GM23338 (cell line): ENCODE results near the gene ZC3H6. TPM values are rescaled to one million over a fixed set of nuclear protein-coding genes. Genes with fewer than 3 reads are reported as not detected.

Experiments
- ATAC-seq: fragments of 200-7000 bp; cut with Tn5 transposase; 3 replicates; pipeline ENCODE4 v1.9.1; 2020
- DNase-seq: peaks from one replicate; pipeline ENCODE4 v3.0.0-alpha.2; 2015; ENCODE audit warnings: low spot score
- H2AFZ ChIP-seq: fragments of 200-600 bp; sonication (generic); 2 replicates; pipeline ENCODE4 v1.8.0; 2016; ENCODE audit warnings: antibody characterized with exemption, mild to moderate bottlenecking, moderate library complexity
- H3F3A ChIP-seq: fragments of 200-600 bp; sonication (generic); replicated peaks from 2 replicates; pipeline ENCODE4 v1.8.0; 2017; ENCODE audit warnings: antibody characterized with exemption, mixed run types, low read depth
- H3K27ac ChIP-seq: fragments of 200-600 bp; sonication (generic); 2 replicates; pipeline ENCODE4 v1.6.1; 2016; ENCODE audit warnings: low read depth
- H3K27me3 ChIP-seq: fragments of 200-600 bp; sonication (generic); 2 replicates; pipeline ENCODE4 v1.8.0; 2016; ENCODE audit warnings: mild to moderate bottlenecking, mixed run types, moderate library complexity; ENCODE audit not compliant: insufficient read depth
- H3K36me3 ChIP-seq: fragments of 200-600 bp; sonication (generic); 2 replicates; pipeline ENCODE4 v1.8.0; 2016; ENCODE audit warnings: mild to moderate bottlenecking; ENCODE audit not compliant: insufficient read depth
- H3K4me1 ChIP-seq: fragments of 200-600 bp; sonication (generic); 2 replicates; pipeline ENCODE4 v1.8.0; 2016; ENCODE audit warnings: mild to moderate bottlenecking, moderate library complexity; ENCODE audit not compliant: insufficient read depth
- H3K4me2 ChIP-seq: fragments of 200-600 bp; sonication (generic); 2 replicates; pipeline ENCODE4 v1.7.1; 2017; ENCODE audit warnings: mixed run types
- H3K4me3 ChIP-seq: fragments of 200-600 bp; sonication (generic); 2 replicates; pipeline ENCODE4 v1.6.1; 2016; ENCODE audit warnings: mixed run types
- H3K79me2 ChIP-seq: fragments of 200-600 bp; sonication (generic); replicated peaks from 2 replicates; pipeline ENCODE4 v1.8.0; 2017; ENCODE audit warnings: mild to moderate bottlenecking; ENCODE audit not compliant: insufficient read depth
- H3K9me2 ChIP-seq: fragments of 200-600 bp; sonication (generic); 2 replicates; pipeline ENCODE4 v1.8.0; 2017; ENCODE audit not compliant: insufficient read depth
- H4K20me1 ChIP-seq: fragments of 200-600 bp; sonication (generic); replicated peaks from 2 replicates; pipeline ENCODE4 v1.8.0; 2017; ENCODE audit warnings: mild to moderate bottlenecking; ENCODE audit not compliant: insufficient read depth
- H3K27ac Mint-ChIP-seq: 2 replicates; pipeline ENCODE4 v1.8.0; 2020; ENCODE audit warnings: inconsistent platforms, mild to moderate bottlenecking, moderate library complexity, mixed read lengths
- H3K27me3 Mint-ChIP-seq: 3 replicates; pipeline ENCODE4 v1.8.0; 2022; ENCODE audit warnings: low read depth, mild to moderate bottlenecking, moderate library complexity, mixed read lengths, inconsistent platforms; ENCODE audit not compliant: insufficient read depth, poor library complexity
- H3K36me3 Mint-ChIP-seq: 3 replicates; pipeline ENCODE4 v1.8.0; 2021; ENCODE audit warnings: low read depth, mild to moderate bottlenecking, inconsistent platforms, moderate library complexity, mixed read lengths
- H3K4me1 Mint-ChIP-seq: 3 replicates; pipeline ENCODE4 v1.8.0; 2020; ENCODE audit warnings: mild to moderate bottlenecking, inconsistent platforms, mixed read lengths
- H3K4me3 Mint-ChIP-seq: 3 replicates; pipeline ENCODE4 v1.8.0; 2021; ENCODE audit warnings: moderate library complexity, mild to moderate bottlenecking, inconsistent platforms, mixed read lengths
- H3K9me3 Mint-ChIP-seq: 3 replicates; pipeline ENCODE4 v1.8.0; 2020; ENCODE audit warnings: moderate library complexity, mild to moderate bottlenecking, inconsistent platforms, mixed read lengths
- CREB1 ChIP-seq: fragments of 250-450 bp; sonication (Bioruptor Pico); IDR thresholded peaks from 2 replicates; pipeline ENCODE4 v1.5.0; 2020; ENCODE audit warnings: low read depth, mild to moderate bottlenecking, moderate library complexity
- EZH2 ChIP-seq: fragments of 200-600 bp; sonication (generic); IDR thresholded peaks from one replicate; pipeline ENCODE4 v1.8.0; 2017; ENCODE audit warnings: antibody characterized with exemption, mild to moderate bottlenecking, low read depth; ENCODE audit not compliant: unreplicated experiment
- EZH2phosphoT487 ChIP-seq: fragments of 200-600 bp; sonication (generic); IDR thresholded peaks from one replicate; pipeline ENCODE4 v1.8.1; 2018; ENCODE audit warnings: antibody characterized with exemption; ENCODE audit not compliant: unreplicated experiment
- JUNB ChIP-seq: IDR thresholded peaks from one replicate; pipeline ENCODE4 v1.6.1; 2016; ENCODE audit warnings: antibody characterized with exemption; ENCODE audit not compliant: unreplicated experiment
- NANOG ChIP-seq: IDR thresholded peaks from 2 replicates; pipeline ENCODE4 v1.6.1; 2016; ENCODE audit warnings: antibody characterized with exemption, borderline replicate concordance
- POLR2AphosphoS5 ChIP-seq: IDR thresholded peaks from 2 replicates; pipeline ENCODE4 v1.6.1; 2016; ENCODE audit warnings: antibody characterized with exemption, low read depth
- STAT1 ChIP-seq: IDR thresholded peaks from one replicate; pipeline ENCODE4 v1.6.1; 2016; ENCODE audit warnings: antibody characterized with exemption; ENCODE audit not compliant: unreplicated experiment
- ZNF114 ChIP-seq: fragments of 250-450 bp; sonication (Bioruptor Pico); IDR thresholded peaks from 2 replicates; pipeline ENCODE4 v1.5.0; 2020; ENCODE audit warnings: mild to moderate bottlenecking, moderate library complexity
- ZNF331 ChIP-seq: fragments of 250-450 bp; sonication (Bioruptor Pico); IDR thresholded peaks from 2 replicates; pipeline ENCODE4 v1.5.0; 2020; ENCODE audit warnings: low read depth, mild to moderate bottlenecking, moderate library complexity
- polyA plus RNA-seq: library from polyadenylated mRNA; unstranded; fragments of >200 nt; fragmentation: Nextera tagmentation; extraction: Ambion mirVana; gene quantifications from 2 replicates; pipeline ENCODE4 v1.2.1, GENCODE V29; 2016
- total RNA-seq: library from RNA; depleted of rRNA; stranded (reverse); fragments of >200 nt; shearing (Covaris generic); gene quantifications from 2 replicates; pipeline ENCODE4 v1.2.3, GENCODE V29; 2014
- TF ChIP-seq, protein P1 (sequence below): fragments of 250-450 bp; sonication (Bioruptor Pico); IDR thresholded peaks from 2 replicates; pipeline ENCODE4 v1.5.0; 2020; ENCODE audit warnings: mild to moderate bottlenecking, moderate library complexity
- TF ChIP-seq, protein P2 (sequence below): IDR thresholded peaks from one replicate; pipeline ENCODE4 v1.6.1; 2018; ENCODE audit warnings: antibody characterized with exemption; ENCODE audit not compliant: unreplicated experiment
- TF ChIP-seq, protein P3 (sequence below): IDR thresholded peaks from 2 replicates; pipeline ENCODE4 v1.6.1; 2016; ENCODE audit warnings: antibody characterized with exemption

ZC3H6 gene
- total and polyA plus RNA-seq, 2 experiments from 2014 or later: 4.9 to 8.0 TPM

DNA sequence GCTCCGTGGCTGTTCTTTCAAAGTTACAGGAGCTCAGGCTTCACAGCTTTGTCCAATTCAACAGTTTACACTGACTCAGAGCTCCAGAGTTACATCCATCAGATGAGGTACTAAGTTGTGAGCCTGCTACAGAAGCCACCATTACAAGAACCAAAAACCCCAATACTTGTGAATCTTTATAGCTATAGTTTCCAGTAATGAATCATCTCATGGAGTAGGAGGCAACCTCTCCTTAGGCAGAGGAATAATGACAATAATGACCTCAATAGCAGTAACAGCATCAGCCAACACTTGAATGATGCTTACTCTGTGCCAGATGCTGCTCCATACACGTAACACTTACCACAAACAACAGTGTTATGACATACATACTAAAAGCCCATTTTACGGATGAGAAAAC lies 24.1 kb upstream of the ZC3H6 start:
- H3K4me1 Mint-ChIP-seq: peaks cover 4% of the 10 kb centered on the region; the same call in 2 of the 3 replicates
- no peaks in the 10 kb centered on the region for H3K27me3 ChIP-seq
- no peak overlapping the region for H3K27ac Mint-ChIP-seq
- no peak overlapping the region for H3K4me2 ChIP-seq
- no peak overlapping the region for H3K27ac ChIP-seq
- H3K4me3 ChIP-seq: no peak overlapping the region
- H3F3A ChIP-seq: no peaks in the 10 kb centered on the region
- H3K4me1 ChIP-seq: peaks cover 6% of the 10 kb centered on the region; the same call in 1 of the 2 replicates
- no peak for DNase-seq
- H3K27me3 Mint-ChIP-seq: no peaks in the 10 kb centered on the region
- peaks cover 8% of the 10 kb centered on the region; the same call in 1 of the 2 replicates for H3K79me2 ChIP-seq
- H3K9me3 Mint-ChIP-seq: no peaks in the 10 kb centered on the region
- H3K4me3 Mint-ChIP-seq: no peak overlapping the region
- no peak for ATAC-seq
- H2AFZ ChIP-seq: no peak overlapping the region
- TF ChIP-seq EZH2 (no peak), STAT1 (no peak), POLR2AphosphoS5 (no peak), NANOG (no peak), ZNF114 (no peak), JUNB (no peak), ZNF331 (CRISPR knock-in tag) (no peak), EZH2phosphoT487 (no peak), CREB1 (CRISPR knock-in tag) (no peak)
- TF ChIP-seq, protein P1, sequence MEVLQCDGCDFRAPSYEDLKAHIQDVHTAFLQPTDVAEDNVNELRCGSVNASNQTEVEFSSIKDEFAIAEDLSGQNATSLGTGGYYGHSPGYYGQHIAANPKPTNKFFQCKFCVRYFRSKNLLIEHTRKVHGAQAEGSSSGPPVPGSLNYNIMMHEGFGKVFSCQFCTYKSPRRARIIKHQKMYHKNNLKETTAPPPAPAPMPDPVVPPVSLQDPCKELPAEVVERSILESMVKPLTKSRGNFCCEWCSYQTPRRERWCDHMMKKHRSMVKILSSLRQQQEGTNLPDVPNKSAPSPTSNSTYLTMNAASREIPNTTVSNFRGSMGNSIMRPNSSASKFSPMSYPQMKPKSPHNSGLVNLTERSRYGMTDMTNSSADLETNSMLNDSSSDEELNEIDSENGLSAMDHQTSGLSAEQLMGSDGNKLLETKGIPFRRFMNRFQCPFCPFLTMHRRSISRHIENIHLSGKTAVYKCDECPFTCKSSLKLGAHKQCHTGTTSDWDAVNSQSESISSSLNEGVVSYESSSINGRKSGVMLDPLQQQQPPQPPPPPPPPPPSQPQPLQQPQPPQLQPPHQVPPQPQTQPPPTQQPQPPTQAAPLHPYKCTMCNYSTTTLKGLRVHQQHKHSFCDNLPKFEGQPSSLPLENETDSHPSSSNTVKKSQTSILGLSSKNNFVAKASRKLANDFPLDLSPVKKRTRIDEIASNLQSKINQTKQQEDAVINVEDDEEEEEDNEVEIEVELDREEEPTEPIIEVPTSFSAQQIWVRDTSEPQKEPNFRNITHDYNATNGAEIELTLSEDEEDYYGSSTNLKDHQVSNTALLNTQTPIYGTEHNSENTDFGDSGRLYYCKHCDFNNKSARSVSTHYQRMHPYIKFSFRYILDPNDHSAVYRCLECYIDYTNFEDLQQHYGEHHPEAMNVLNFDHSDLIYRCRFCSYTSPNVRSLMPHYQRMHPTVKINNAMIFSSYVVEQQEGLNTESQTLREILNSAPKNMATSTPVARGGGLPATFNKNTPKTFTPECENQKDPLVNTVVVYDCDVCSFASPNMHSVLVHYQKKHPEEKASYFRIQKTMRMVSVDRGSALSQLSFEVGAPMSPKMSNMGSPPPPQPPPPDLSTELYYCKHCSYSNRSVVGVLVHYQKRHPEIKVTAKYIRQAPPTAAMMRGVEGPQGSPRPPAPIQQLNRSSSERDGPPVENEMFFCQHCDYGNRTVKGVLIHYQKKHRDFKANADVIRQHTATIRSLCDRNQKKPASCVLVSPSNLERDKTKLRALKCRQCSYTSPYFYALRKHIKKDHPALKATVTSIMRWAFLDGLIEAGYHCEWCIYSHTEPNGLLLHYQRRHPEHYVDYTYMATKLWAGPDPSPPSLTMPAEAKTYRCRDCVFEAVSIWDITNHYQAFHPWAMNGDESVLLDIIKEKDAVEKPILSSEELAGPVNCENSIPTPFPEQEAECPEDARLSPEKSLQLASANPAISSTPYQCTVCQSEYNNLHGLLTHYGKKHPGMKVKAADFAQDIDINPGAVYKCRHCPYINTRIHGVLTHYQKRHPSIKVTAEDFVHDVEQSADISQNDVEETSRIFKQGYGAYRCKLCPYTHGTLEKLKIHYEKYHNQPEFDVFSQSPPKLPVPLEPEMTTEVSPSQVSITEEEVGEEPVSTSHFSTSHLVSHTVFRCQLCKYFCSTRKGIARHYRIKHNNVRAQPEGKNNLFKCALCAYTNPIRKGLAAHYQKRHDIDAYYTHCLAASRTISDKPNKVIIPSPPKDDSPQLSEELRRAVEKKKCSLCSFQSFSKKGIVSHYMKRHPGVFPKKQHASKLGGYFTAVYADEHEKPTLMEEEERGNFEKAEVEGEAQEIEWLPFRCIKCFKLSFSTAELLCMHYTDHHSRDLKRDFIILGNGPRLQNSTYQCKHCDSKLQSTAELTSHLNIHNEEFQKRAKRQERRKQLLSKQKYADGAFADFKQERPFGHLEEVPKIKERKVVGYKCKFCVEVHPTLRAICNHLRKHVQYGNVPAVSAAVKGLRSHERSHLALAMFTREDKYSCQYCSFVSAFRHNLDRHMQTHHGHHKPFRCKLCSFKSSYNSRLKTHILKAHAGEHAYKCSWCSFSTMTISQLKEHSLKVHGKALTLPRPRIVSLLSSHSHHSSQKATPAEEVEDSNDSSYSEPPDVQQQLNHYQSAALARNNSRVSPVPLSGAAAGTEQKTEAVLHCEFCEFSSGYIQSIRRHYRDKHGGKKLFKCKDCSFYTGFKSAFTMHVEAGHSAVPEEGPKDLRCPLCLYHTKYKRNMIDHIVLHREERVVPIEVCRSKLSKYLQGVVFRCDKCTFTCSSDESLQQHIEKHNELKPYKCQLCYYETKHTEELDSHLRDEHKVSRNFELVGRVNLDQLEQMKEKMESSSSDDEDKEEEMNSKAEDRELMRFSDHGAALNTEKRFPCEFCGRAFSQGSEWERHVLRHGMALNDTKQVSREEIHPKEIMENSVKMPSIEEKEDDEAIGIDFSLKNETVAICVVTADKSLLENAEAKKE (CRISPR knock-in tag): no peak
- TF ChIP-seq, protein P2, sequence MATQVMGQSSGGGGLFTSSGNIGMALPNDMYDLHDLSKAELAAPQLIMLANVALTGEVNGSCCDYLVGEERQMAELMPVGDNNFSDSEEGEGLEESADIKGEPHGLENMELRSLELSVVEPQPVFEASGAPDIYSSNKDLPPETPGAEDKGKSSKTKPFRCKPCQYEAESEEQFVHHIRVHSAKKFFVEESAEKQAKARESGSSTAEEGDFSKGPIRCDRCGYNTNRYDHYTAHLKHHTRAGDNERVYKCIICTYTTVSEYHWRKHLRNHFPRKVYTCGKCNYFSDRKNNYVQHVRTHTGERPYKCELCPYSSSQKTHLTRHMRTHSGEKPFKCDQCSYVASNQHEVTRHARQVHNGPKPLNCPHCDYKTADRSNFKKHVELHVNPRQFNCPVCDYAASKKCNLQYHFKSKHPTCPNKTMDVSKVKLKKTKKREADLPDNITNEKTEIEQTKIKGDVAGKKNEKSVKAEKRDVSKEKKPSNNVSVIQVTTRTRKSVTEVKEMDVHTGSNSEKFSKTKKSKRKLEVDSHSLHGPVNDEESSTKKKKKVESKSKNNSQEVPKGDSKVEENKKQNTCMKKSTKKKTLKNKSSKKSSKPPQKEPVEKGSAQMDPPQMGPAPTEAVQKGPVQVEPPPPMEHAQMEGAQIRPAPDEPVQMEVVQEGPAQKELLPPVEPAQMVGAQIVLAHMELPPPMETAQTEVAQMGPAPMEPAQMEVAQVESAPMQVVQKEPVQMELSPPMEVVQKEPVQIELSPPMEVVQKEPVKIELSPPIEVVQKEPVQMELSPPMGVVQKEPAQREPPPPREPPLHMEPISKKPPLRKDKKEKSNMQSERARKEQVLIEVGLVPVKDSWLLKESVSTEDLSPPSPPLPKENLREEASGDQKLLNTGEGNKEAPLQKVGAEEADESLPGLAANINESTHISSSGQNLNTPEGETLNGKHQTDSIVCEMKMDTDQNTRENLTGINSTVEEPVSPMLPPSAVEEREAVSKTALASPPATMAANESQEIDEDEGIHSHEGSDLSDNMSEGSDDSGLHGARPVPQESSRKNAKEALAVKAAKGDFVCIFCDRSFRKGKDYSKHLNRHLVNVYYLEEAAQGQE: no peak
- TF ChIP-seq, protein P3, sequence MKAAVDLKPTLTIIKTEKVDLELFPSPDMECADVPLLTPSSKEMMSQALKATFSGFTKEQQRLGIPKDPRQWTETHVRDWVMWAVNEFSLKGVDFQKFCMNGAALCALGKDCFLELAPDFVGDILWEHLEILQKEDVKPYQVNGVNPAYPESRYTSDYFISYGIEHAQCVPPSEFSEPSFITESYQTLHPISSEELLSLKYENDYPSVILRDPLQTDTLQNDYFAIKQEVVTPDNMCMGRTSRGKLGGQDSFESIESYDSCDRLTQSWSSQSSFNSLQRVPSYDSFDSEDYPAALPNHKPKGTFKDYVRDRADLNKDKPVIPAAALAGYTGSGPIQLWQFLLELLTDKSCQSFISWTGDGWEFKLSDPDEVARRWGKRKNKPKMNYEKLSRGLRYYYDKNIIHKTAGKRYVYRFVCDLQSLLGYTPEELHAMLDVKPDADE: no peak
- no peaks in the 10 kb centered on the region; the same call in 1 of the 2 replicates for H4K20me1 ChIP-seq
- peaks cover 2% of the 10 kb centered on the region; the same call in 2 of the 3 replicates for H3K36me3 Mint-ChIP-seq
- H3K36me3 ChIP-seq: no peaks in the 10 kb centered on the region
- H3K9me2 ChIP-seq: no peaks in the 10 kb centered on the region
